T-helper 17 cell (primary cell): ENCODE results near the gene TGM1. TPM values are rescaled to one million over a fixed set of nuclear protein-coding genes. Genes with fewer than 3 reads are reported as not detected.
"Not testable (repeated sequence)": the region's sequence is repeated elsewhere in the genome, so short reads cannot be mapped to it uniquely, and the experiment has no call there.

Source experiments
- ATAC-seq: fragments of 150-1000 bp; cut with Tn5 transposase; 2 replicates; pipeline ENCODE4 v1.10.0; 2021; ENCODE audit warnings: mild to moderate bottlenecking, moderate library complexity
- DNase-seq, 3 donors: peaks; one replicate each; pipeline versions ENCODE4 v3.0.0 to v3.0.0-alpha.2; 2020 to 2021
- H3K9me3 ChIP-seq: one replicate; pipeline ENCODE4 v1.7.0; 2013; ENCODE audit warnings: low read length, mild to moderate bottlenecking; ENCODE audit not compliant: control insufficient read depth, poor library complexity, severe bottlenecking
- H3K27ac Mint-ChIP-seq: one replicate; pipeline ENCODE4 v1.8.0; 2022; ENCODE audit warnings: mild to moderate bottlenecking, moderate library complexity, mixed read lengths
- H3K27me3 Mint-ChIP-seq: one replicate; pipeline ENCODE4 v1.8.0; 2022; ENCODE audit warnings: mixed read lengths
- H3K36me3 Mint-ChIP-seq: one replicate; pipeline ENCODE4 v1.8.0; 2022; ENCODE audit warnings: low read depth, mixed read lengths
- H3K4me1 Mint-ChIP-seq: one replicate; pipeline ENCODE4 v1.8.0; 2022; ENCODE audit warnings: mild to moderate bottlenecking, mixed read lengths
- H3K4me3 Mint-ChIP-seq: one replicate; pipeline ENCODE4 v1.8.0; 2022; ENCODE audit warnings: mild to moderate bottlenecking, moderate library complexity, mixed read lengths
- total RNA-seq, 4 donors: library from RNA in 2 of 4; stranded (reverse) in 2 of 4; gene quantifications; one replicate each; pipeline ENCODE4 v1.2.3 and lab custom pipeline; 2022 to 2026

Gene TGM1
- total RNA-seq, 2 donors from 2014 or later = 3.4 to 4.3 TPM

GRCh38 chr14:24235804-24236688, 26.9 kb downstream of the TGM1 start:
- H3K9me3 ChIP-seq = no peaks in the 10 kb centered on the region
- no peak for ATAC-seq
- peak overlapping the region; percentile 91 for H3K27ac Mint-ChIP-seq
- H3K36me3 Mint-ChIP-seq = peaks cover 18% of the 10 kb centered on the region
- H3K4me1 Mint-ChIP-seq = peaks cover 59% of the 10 kb centered on the region
- peak overlapping the region; percentile 15 for H3K4me3 Mint-ChIP-seq
- DNase-seq = no peak
- no peaks in the 10 kb centered on the region for H3K27me3 Mint-ChIP-seq

- peaks cover 18% of the 10 kb centered on the region for H3K36me3 Mint-ChIP-seq
- H3K27ac Mint-ChIP-seq = peak overlapping the region; percentile 89
- H3K4me1 Mint-ChIP-seq = peaks cover 52% of the 10 kb centered on the region
- peak overlapping the region; percentile 94 for H3K4me3 Mint-ChIP-seq
- DNase-seq (no peak), ATAC-seq (no peak)
- H3K27me3 Mint-ChIP-seq = no peaks in the 10 kb centered on the region
- no peaks in the 10 kb centered on the region for H3K9me3 ChIP-seq
Measured at GRCh38 chr14:24234095-24235005, 28.6 kb downstream of the TGM1 start.

- Mint-ChIP-seq H3K27me3 (no peaks in the 10 kb centered on the region), H3K4me1 (peaks cover 48% of the 10 kb centered on the region), H3K36me3 (peaks cover 16% of the 10 kb centered on the region), H3K4me3 (peak overlapping the region; percentile 94), H3K27ac (peak overlapping the region; percentile 89)
- no peak for ATAC-seq
- no peaks in the 10 kb centered on the region for H3K9me3 ChIP-seq
- no peak for DNase-seq
Measured at GRCh38 chr14:24233538-24233866, 29.5 kb downstream of the TGM1 start.

GRCh38 chr14:24232645-24233537, 30.1 kb downstream of the TGM1 start, which contains the start of gene GMPR2:
Gene GMPR2 (plus strand): TSS chr14:24232929. CDS start chr14:24233254, 325 bp downstream.
- Mint-ChIP-seq H3K27ac (peak within 1 kb of the TSS; percentile 89), H3K4me1 (peaks cover 42% of the 10 kb centered on the region), H3K36me3 (peaks cover 13% of the 10 kb centered on the region), H3K27me3 (no peaks in the 10 kb centered on the region), H3K4me3 (peak within 1 kb of the TSS; percentile 94)
- DNase-seq (no peak), ATAC-seq (peak; percentile 22)
- H3K9me3 ChIP-seq = no peaks in the 10 kb centered on the region

- H3K4me1 Mint-ChIP-seq = peaks cover 39% of the 10 kb centered on the region
- peak within 1 kb of the TSS; percentile 89 for H3K27ac Mint-ChIP-seq
- H3K36me3 Mint-ChIP-seq = peaks cover 14% of the 10 kb centered on the region
- no peaks in the 10 kb centered on the region for H3K27me3 Mint-ChIP-seq
- peak within 1 kb of the TSS; percentile 94 for H3K4me3 Mint-ChIP-seq
- no peaks in the 10 kb centered on the region for H3K9me3 ChIP-seq
- ATAC-seq = peak; percentile 88
- peak; percentile 69 to 80 (median 76) for DNase-seq
Measured at GRCh38 chr14:24232121-24232644, 30.8 kb downstream of the TGM1 start, which contains the start of gene NEDD8. Gene NEDD8 (minus strand): TSS chr14:24232367. CDS start chr14:24232267, 100 bp downstream.

GRCh38 chr14:24231263-24232120, 31.5 kb downstream of the TGM1 start:
- Mint-ChIP-seq H3K27ac (peak overlapping the region; percentile 89), H3K4me3 (peak overlapping the region; percentile 94), H3K4me1 (peaks cover 40% of the 10 kb centered on the region), H3K36me3 (peaks cover 16% of the 10 kb centered on the region), H3K27me3 (no peaks in the 10 kb centered on the region)
- DNase-seq = no peak
- H3K9me3 ChIP-seq = no peaks in the 10 kb centered on the region
- peak; percentile 46 for ATAC-seq

GRCh38 chr14:24228902-24229301, 34.1 kb downstream of the TGM1 start:
- peak overlapping the region; percentile 32 for H3K27ac Mint-ChIP-seq
- ATAC-seq (no peak), DNase-seq (no peak)
- H3K27me3 Mint-ChIP-seq = no peaks in the 10 kb centered on the region
- peaks cover 27% of the 10 kb centered on the region for H3K4me1 Mint-ChIP-seq
- no peak overlapping the region for H3K4me3 Mint-ChIP-seq
- H3K36me3 Mint-ChIP-seq = peaks cover 7% of the 10 kb centered on the region
- no peaks in the 10 kb centered on the region for H3K9me3 ChIP-seq

- no peak for ATAC-seq
- Mint-ChIP-seq H3K27ac (peak overlapping the region; percentile 72), H3K36me3 (peaks cover 5% of the 10 kb centered on the region), H3K27me3 (no peaks in the 10 kb centered on the region), H3K4me1 (peaks cover 19% of the 10 kb centered on the region), H3K4me3 (no peak overlapping the region)
- no peak for DNase-seq
- no peaks in the 10 kb centered on the region for H3K9me3 ChIP-seq
Measured at GRCh38 chr14:24226473-24226872, 36.5 kb downstream of the TGM1 start.

- Mint-ChIP-seq H3K4me3 (no peak overlapping the region), H3K27me3 (no peaks in the 10 kb centered on the region), H3K36me3 (peaks cover 5% of the 10 kb centered on the region), H3K4me1 (peaks cover 15% of the 10 kb centered on the region), H3K27ac (peak overlapping the region; percentile 34)
- ATAC-seq (no peak), DNase-seq (no peak)
- no peaks in the 10 kb centered on the region for H3K9me3 ChIP-seq
Measured at GRCh38 chr14:24224618-24225071, 38.3 kb downstream of the TGM1 start.

- not testable (repeated sequence) for ATAC-seq, H3K36me3 Mint-ChIP-seq, H3K4me3 Mint-ChIP-seq, H3K27ac Mint-ChIP-seq, H3K27me3 Mint-ChIP-seq, H3K9me3 ChIP-seq, DNase-seq
- H3K4me1 Mint-ChIP-seq = peaks cover 17% of the 10 kb centered on the region
Measured at GRCh38 chr14:24222987-24223386, 40.0 kb downstream of the TGM1 start.

- Mint-ChIP-seq H3K27ac (no peak overlapping the region), H3K36me3 (peaks cover 2% of the 10 kb centered on the region), H3K4me1 (peaks cover 17% of the 10 kb centered on the region), H3K4me3 (no peak overlapping the region), H3K27me3 (no peaks in the 10 kb centered on the region)
- no peaks in the 10 kb centered on the region for H3K9me3 ChIP-seq
- ATAC-seq = no peak
- DNase-seq = no peak
Measured at GRCh38 chr14:24219521-24219920, 43.5 kb downstream of the TGM1 start.
